GM12891 (cell line): ENCODE results near the gene THSD4.

Experiments
- PAX5 ChIP-seq: IDR thresholded peaks from 2 replicates; pipeline ENCODE4 v1.6.1; 2011; ENCODE audit warnings: low read length, moderate library complexity, mild to moderate bottlenecking; ENCODE audit not compliant: insufficient read depth, severe bottlenecking
- POLR2A ChIP-seq: IDR thresholded peaks from 2 replicates; pipeline ENCODE4 v1.6.1; 2011; ENCODE audit warnings: low read depth, low read length, control low read depth
- POLR2AphosphoS5 ChIP-seq: IDR thresholded peaks from 2 replicates; pipeline ENCODE4 v1.6.1; 2011; ENCODE audit warnings: low read depth, low read length, control low read depth
- POU2F2 ChIP-seq: IDR thresholded peaks from 2 replicates; pipeline ENCODE4 v1.6.1; 2011; ENCODE audit warnings: low read depth, mild to moderate bottlenecking, control low read depth, low read length, moderate library complexity
- SPI1 ChIP-seq: IDR thresholded peaks from 2 replicates; pipeline ENCODE4 v1.6.1; 2011; ENCODE audit warnings: low read depth, low read length, control low read depth
- TAF1 ChIP-seq: IDR thresholded peaks from 2 replicates; pipeline ENCODE4 v1.6.1; 2011; ENCODE audit warnings: low read depth, low read length, control low read depth

DNA sequence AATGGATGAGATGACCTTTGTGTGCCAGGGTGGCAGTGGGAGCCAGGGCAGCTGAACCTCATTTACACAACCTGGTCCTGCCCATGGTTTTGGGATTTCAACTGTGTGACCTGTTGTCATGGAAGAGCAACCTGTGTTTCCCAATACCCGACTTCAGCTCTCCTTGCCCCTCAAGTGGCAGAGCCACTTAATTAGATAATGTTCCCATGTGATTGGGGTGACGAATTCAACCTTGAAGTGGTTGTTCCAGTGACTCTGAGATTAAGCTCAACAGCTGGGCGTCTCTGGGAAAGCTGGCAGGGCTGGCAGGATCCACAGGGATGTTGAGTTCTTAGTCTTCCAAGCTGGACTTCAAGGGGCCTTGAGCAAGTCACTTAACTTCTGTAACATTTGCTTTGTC, 71.0 kb downstream of the THSD4 start:
- TF ChIP-seq POLR2A, result no peak
- no peak for TF ChIP-seq TAF1
- no peak for TF ChIP-seq POU2F2
- TF ChIP-seq POLR2AphosphoS5, result no peak
- no peak for TF ChIP-seq SPI1
- no peak for TF ChIP-seq PAX5
